ENCODE measurements around the gene TCP11L2. TPM values are rescaled to one million over a fixed set of nuclear protein-coding genes. Genes with fewer than 3 reads are reported as not detected.

The TCP11L2 gene
- total RNA-seq, 4 donors from 2014 or later = 35.4 to 59.8 (median 41.5) TPM

DNA sequence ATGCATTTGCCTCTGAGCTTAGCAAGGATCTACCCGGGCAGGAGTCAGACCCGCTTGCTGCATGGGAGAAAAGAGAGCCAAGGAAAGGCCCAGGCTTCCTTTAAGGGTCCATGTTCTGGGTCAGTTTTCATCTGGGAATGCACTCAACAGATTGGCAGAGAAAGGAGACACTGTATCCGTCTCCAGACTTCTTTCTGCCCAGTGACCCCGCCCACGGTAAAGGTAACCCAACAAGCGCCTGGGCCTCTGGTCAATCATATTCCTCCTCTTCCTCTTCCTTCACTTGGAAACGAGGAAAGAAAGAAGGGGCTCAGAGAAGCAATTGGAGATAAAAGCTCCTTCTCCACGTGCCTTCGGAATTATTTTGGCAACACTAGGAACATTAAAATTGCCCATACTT lies 27.1 kb upstream of the TCP11L2 start:
- WGBS, 2 donors (ENCODE audit: low coverage in 1 of 2) = 73 to 84% methylated on average over 4 to 7 of the region's 9 CpGs
- no peak for TF ChIP-seq POLR2A (IDR thresholded peaks at IDR 0.05)
- TF ChIP-seq POLR2AphosphoS5 (IDR thresholded peaks at IDR 0.05) = no peak
- TF ChIP-seq, protein P1, sequence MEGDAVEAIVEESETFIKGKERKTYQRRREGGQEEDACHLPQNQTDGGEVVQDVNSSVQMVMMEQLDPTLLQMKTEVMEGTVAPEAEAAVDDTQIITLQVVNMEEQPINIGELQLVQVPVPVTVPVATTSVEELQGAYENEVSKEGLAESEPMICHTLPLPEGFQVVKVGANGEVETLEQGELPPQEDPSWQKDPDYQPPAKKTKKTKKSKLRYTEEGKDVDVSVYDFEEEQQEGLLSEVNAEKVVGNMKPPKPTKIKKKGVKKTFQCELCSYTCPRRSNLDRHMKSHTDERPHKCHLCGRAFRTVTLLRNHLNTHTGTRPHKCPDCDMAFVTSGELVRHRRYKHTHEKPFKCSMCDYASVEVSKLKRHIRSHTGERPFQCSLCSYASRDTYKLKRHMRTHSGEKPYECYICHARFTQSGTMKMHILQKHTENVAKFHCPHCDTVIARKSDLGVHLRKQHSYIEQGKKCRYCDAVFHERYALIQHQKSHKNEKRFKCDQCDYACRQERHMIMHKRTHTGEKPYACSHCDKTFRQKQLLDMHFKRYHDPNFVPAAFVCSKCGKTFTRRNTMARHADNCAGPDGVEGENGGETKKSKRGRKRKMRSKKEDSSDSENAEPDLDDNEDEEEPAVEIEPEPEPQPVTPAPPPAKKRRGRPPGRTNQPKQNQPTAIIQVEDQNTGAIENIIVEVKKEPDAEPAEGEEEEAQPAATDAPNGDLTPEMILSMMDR (IDR thresholded peaks at IDR 0.05) = no peak
- TF ChIP-seq EP300 (IDR thresholded peaks at IDR 0.05) = no peak
- Histone ChIP-seq H3K9me3 (no peaks in the 10 kb centered on the region), H3K36me3 (no peaks in the 10 kb centered on the region), H3K4me1 (no peaks in the 10 kb centered on the region), H3K4me3 (no peak overlapping the region), H3K27me3 (no peaks in the 10 kb centered on the region), H3K27ac (no peak overlapping the region)
- ATAC-seq = no peak

DNA sequence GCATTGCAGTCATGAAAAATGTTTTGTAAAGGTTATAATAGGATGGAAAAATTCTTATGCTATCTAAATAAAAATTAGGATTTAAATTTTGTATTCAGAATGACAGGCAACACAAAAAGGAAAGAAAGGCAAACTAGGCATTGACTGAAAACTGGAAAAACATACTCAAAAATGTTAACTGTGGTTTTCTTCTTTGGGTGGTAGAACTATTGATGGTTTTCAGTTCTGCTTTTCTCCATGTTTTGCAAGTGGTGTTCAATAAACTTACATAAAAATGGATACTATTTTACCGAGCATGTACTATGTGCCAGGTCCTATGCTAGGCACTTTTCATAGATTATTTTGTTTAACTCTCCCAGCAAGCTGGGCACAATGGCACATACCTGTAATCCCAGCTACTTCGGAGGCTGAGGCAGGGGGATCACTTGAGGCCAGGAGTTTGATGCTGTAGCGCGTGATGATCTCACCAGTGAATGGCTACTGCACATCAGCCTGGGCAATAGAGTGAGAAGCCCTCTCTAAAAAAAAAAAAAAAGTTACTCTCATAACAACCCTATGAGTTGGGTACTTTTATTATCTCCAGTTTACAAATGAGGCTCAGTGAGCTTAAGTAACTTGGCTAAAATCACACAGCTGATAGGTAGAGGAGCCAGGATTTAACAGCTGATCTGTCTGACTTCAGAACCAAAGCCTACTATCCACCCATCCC lies 26.3 kb upstream of the TCP11L2 start:
- Histone ChIP-seq H3K36me3 (no peaks in the 10 kb centered on the region), H3K9me3 (no peaks in the 10 kb centered on the region), H3K27ac (no peak overlapping the region), H3K4me1 (no peaks in the 10 kb centered on the region), H3K27me3 (no peaks in the 10 kb centered on the region), H3K4me3 (no peak overlapping the region)
- WGBS, 2 donors (ENCODE audit: low coverage in 1 of 2) = 74 to 89% methylated on average over 4 of the region's 4 CpGs
- TF ChIP-seq, protein P1 (IDR thresholded peaks at IDR 0.05) = no peak
- TF ChIP-seq POLR2A (IDR thresholded peaks at IDR 0.05) (no peak), EP300 (IDR thresholded peaks at IDR 0.05) (no peak), POLR2AphosphoS5 (IDR thresholded peaks at IDR 0.05) (no peak)
- ATAC-seq = no peak

DNA sequence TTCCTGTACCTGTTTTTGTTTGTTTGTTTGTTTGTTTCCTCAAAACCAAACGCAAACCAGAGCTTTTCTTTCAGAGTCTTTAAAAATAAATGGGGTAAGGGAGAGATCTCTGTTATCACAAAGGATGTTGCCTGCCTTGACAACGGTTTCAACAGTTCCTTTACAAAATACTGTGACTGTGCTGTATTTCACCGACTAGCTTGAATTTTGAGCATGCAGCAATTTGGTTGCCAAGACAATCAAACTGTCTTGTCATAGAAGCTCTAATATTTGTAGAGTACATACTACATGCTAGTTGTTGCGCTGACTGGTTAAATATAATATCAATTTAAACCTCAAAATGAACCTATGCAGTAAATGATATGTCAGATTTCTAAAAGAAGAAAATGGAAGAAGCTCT lies 22.4 kb upstream of the TCP11L2 start:
- H3K4me3 ChIP-seq = no peak overlapping the region
- H3K27ac ChIP-seq = no peak overlapping the region
- ATAC-seq = no peak
- peaks cover 0 to 12% (median 0%) of the 10 kb centered on the region in 3 donors for H3K9me3 ChIP-seq
- 76 to 78% methylated on average over 4 of the region's 4 CpGs for WGBS, 2 donors (ENCODE audit: low coverage in 1 of 2)
- no peaks in the 10 kb centered on the region for H3K27me3 ChIP-seq
- no peaks in the 10 kb centered on the region for H3K4me1 ChIP-seq
- TF ChIP-seq POLR2A (IDR thresholded peaks at IDR 0.05) (no peak), POLR2AphosphoS5 (IDR thresholded peaks at IDR 0.05) (no peak), EP300 (IDR thresholded peaks at IDR 0.05) (no peak)
- TF ChIP-seq, protein P1 (IDR thresholded peaks at IDR 0.05) = no peak
- H3K36me3 ChIP-seq = no peaks in the 10 kb centered on the region

GRCh38 chr12:106281056-106281782 lies 21.3 kb upstream of the TCP11L2 start:
- H3K9me3 ChIP-seq = peaks cover 0 to 12% (median 0%) of the 10 kb centered on the region in 3 donors
- H3K4me1 ChIP-seq = no peaks in the 10 kb centered on the region
- no peak overlapping the region for H3K27ac ChIP-seq
- no peak overlapping the region for H3K4me3 ChIP-seq
- H3K27me3 ChIP-seq = no peaks in the 10 kb centered on the region
- no peak for ATAC-seq
- H3K36me3 ChIP-seq = no peaks in the 10 kb centered on the region
- TF ChIP-seq EP300 (IDR thresholded peaks at IDR 0.05) (no peak), POLR2AphosphoS5 (IDR thresholded peaks at IDR 0.05) (no peak)
- 52 to 64% methylated on average over 3 of the region's 3 CpGs for WGBS, 2 donors (ENCODE audit: low coverage in 1 of 2)

GRCh38 chr12:106281804-106282203 lies 20.7 kb upstream of the TCP11L2 start:
- TF ChIP-seq POLR2AphosphoS5 (IDR thresholded peaks at IDR 0.05) (no peak), POLR2A (IDR thresholded peaks at IDR 0.05) (no peak), EP300 (IDR thresholded peaks at IDR 0.05) (no peak)
- TF ChIP-seq, protein P1 (IDR thresholded peaks at IDR 0.05) = no peak
- Histone ChIP-seq H3K36me3 (no peaks in the 10 kb centered on the region), H3K27me3 (no peaks in the 10 kb centered on the region), H3K27ac (no peak overlapping the region), H3K4me3 (no peak overlapping the region), H3K9me3 (peaks cover 0 to 12% (median 0%) of the 10 kb centered on the region in 3 donors), H3K4me1 (no peaks in the 10 kb centered on the region)
- 96 to 100% methylated on average over 4 of the region's 4 CpGs for WGBS, 2 donors (ENCODE audit: low coverage in 1 of 2)
- ATAC-seq = no peak
